Medulla oblongata (tissue), 1 donor: ENCODE results near the gene IER5L.
"Not testable (repeated sequence)": the region's sequence is repeated elsewhere in the genome, so short reads cannot be mapped to it uniquely, and the experiment has no call there.

Source experiments
- DNase-seq: peaks from one replicate; pipeline ENCODE4 v3.0.0-alpha.2; 2015; ENCODE audit errors: extremely low spot score

The IER5L gene

GRCh38 chr9:129178568-129179382, 714 bp upstream of the IER5L start:
- no peak for DNase-seq

GRCh38 chr9:129177443-129177790, 644 bp downstream of the IER5L start:
- no peak for DNase-seq

GRCh38 chr9:129176701-129177442, 1.2 kb downstream of the IER5L start:
- peak; percentile 22 for DNase-seq

- peak; percentile 91 for DNase-seq
These were observed 2.0 kb downstream of the IER5L start for GRCh38 chr9:129175825-129176633.

- no peak for DNase-seq
These were observed 2.6 kb downstream of the IER5L start for GRCh38 chr9:129175515-129175824.

- DNase-seq = peak; percentile 82
These were observed 3.1 kb downstream of the IER5L start for GRCh38 chr9:129174724-129175514.

- peak; percentile 92 for DNase-seq
These were observed 3.8 kb downstream of the IER5L start for GRCh38 chr9:129174102-129174723.

- DNase-seq = peak; percentile 15
These were observed 4.6 kb downstream of the IER5L start for GRCh38 chr9:129173296-129174101.

- DNase-seq = peak; percentile 82
These were observed 5.2 kb downstream of the IER5L start for GRCh38 chr9:129172816-129173215.

GRCh38 chr9:129171993-129172751, 5.9 kb downstream of the IER5L start:
- no peak for DNase-seq

GRCh38 chr9:129170229-129170628, 7.8 kb downstream of the IER5L start:
- DNase-seq = no peak

GRCh38 chr9:129166623-129167557, 11.2 kb downstream of the IER5L start:
- DNase-seq = peak; percentile 55

- no peak for DNase-seq
These were observed 12.9 kb downstream of the IER5L start for GRCh38 chr9:129165198-129165597.

GRCh38 chr9:129164246-129164930, 13.7 kb downstream of the IER5L start:
- peak; percentile 63 for DNase-seq

- DNase-seq = no peak
These were observed 14.3 kb downstream of the IER5L start for GRCh38 chr9:129163753-129164152.

- not testable (repeated sequence) for DNase-seq
These were observed 14.8 kb downstream of the IER5L start for GRCh38 chr9:129163198-129163670.

GRCh38 chr9:129162497-129163197, 15.4 kb downstream of the IER5L start:
- DNase-seq = no peak
